PC-9 (cell line): Measurements from ENCODE around the gene DLGAP1.

Experiments used
- CTCF ChIP-seq: fragments of 200-600 bp; sonication (generic); conservative IDR thresholded peaks from 2 replicates; pipeline ENCODE4 v1.6.1; 2017; ENCODE audit warnings: mixed run types, antibody characterized with exemption, mild to moderate bottlenecking, moderate library complexity
- EZH2 ChIP-seq: fragments of 200-600 bp; sonication (generic); IDR thresholded peaks from 2 replicates; pipeline ENCODE4 v1.8.0; 2017; ENCODE audit warnings: antibody characterized with exemption, low read depth

GRCh38 chr18:3791238-3791637, 663.9 kb downstream of the DLGAP1 start:
- no peak for TF ChIP-seq CTCF
- TF ChIP-seq EZH2, result no peak
